Fibroblast of pulmonary artery (primary cell): ENCODE data around the gene ARHGAP10.
A peak's percentile ranks its signal among the peaks of the same experiment; 100 is the strongest.

ENCODE experiments used
- DNase-seq: peaks from one replicate; pipeline ENCODE4 v3.0.0-alpha.2; 2010; ENCODE audit warnings: low read depth
- H3K4me3 ChIP-seq: replicated peaks from 2 replicates; pipeline ENCODE4 v1.5.1; 2011; ENCODE audit warnings: low read depth, mild to moderate bottlenecking, control low read depth, low read length, moderate library complexity
- TF ChIP-seq, protein P1 (sequence below): IDR thresholded peaks from 2 replicates; pipeline ENCODE4 v1.5.1; 2011; ENCODE audit warnings: mild to moderate bottlenecking, control low read depth, low read length, inconsistent platforms; ENCODE audit errors: missing control alignments

ARHGAP10 gene

DNA sequence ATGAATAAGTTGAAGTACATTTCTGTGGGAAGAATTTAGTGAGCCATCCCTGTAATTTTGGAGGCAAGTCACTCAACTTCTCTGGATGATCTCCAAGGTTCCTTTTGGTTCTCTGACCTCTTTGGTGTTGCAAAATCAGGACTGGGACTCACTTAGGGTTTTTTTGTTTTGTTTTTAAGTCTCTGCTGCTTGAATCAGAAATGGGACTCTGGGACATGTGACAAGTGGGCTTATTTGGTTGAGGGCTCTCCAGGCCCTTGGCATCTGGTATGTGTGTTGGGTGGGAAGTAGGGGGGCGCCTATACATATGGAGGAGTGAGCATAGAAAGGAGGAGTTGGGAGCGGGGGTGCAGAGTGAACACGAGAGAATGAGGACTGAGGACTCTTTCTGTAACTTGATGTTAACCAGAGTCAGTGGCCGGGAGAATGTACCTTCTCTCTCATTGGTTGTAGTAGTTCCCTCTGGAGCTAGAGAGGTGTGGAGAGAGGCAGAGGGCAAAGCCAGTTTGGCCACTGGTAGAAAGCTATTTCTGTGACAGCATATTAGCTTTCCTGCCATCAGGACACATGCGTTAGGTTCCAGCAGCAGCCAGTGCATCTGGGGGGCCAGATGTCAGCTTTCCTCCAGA, 1.9 kb downstream of the ARHGAP10 start:
- DNase-seq, result peak; percentile 65
- TF ChIP-seq, protein P1, sequence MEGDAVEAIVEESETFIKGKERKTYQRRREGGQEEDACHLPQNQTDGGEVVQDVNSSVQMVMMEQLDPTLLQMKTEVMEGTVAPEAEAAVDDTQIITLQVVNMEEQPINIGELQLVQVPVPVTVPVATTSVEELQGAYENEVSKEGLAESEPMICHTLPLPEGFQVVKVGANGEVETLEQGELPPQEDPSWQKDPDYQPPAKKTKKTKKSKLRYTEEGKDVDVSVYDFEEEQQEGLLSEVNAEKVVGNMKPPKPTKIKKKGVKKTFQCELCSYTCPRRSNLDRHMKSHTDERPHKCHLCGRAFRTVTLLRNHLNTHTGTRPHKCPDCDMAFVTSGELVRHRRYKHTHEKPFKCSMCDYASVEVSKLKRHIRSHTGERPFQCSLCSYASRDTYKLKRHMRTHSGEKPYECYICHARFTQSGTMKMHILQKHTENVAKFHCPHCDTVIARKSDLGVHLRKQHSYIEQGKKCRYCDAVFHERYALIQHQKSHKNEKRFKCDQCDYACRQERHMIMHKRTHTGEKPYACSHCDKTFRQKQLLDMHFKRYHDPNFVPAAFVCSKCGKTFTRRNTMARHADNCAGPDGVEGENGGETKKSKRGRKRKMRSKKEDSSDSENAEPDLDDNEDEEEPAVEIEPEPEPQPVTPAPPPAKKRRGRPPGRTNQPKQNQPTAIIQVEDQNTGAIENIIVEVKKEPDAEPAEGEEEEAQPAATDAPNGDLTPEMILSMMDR, result no peak
- peak overlapping the region; percentile 67 for H3K4me3 ChIP-seq

DNA sequence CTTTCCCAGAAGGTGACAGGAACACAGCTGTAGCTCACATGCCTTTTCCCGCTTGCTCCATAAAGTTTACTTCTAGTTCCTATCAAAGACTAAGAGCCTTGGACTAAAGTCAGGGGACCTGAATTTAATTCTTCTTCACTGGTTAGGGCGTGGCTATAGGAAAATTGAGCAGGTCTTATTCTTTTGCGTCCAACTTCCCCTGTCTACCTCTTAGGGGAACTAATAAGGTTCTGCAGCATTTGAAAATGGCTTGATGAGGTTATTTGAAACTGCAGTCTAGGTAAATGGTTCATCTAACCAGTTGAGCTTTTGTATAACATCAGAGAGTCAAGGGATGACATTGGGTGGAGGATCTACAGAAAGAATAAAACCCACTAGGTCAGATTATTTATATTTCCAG, 2.6 kb downstream of the ARHGAP10 start:
- peak overlapping the region; percentile 67 for H3K4me3 ChIP-seq
- no peak for DNase-seq
- TF ChIP-seq, protein P1, result no peak

DNA sequence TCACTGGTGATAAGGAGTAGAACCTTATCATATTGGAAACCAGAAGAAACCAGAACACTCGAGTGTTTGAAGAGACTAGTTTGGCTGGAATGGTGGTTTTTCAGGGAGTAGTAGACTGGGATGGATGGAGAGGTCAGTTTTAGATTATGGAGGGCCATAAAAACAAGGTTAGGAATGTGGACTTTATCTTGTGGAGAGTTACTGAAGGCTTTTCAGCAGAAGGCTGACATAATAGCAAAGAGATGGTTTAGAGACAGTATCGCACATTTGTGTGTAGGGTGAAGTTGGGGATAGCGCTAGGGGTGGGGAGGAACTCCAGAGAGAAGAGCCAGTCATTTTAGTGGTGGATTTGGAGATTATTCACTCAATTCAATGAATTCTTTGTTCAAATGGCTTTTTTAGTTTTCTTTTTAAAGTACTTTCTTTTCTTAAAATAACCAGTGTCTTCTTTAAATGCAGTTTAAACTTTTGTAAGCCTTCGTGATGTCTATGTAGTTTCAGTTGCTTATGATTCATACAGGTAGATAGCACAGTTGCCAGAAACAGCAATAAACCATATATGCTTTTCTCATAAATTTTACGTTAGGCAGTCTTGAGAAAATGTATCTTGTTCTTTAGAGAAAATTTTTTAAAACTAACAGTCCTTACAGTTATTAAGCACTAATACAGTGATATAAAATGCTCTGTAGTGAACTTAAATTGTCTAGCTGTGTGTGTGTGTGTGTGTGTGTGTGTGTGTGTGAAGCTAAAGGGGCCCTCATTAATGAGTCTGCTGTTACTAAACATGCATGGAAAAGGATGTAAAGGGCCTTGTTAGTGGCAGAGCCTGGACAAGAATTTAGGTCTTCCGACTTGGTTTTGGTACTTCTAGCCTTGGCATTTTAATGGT, 3.8 kb downstream of the ARHGAP10 start:
- DNase-seq, result no peak
- TF ChIP-seq, protein P1, result no peak
- H3K4me3 ChIP-seq, result no peak overlapping the region

DNA sequence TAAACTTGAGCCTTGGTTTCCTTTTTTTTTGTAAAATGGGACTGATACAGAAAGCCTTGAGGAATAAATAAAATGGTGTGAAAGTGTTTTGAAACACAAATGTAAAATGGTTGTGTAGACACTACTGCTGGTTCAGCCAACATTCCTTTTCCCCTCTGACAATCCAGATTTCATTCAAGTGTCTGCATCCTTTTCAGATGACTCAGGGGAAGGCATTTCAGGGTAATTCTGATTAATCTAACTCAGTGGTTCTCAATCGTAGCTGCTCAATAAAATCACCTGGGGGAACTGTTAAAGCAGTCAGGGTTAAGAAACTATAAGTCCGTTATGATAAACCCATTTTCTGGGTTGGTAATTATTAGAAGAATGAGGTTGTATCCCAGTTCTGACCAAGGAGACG, 4.6 kb downstream of the ARHGAP10 start:
- no peak overlapping the region for H3K4me3 ChIP-seq
- peak; percentile 89 for DNase-seq
- TF ChIP-seq, protein P1, result no peak

DNA sequence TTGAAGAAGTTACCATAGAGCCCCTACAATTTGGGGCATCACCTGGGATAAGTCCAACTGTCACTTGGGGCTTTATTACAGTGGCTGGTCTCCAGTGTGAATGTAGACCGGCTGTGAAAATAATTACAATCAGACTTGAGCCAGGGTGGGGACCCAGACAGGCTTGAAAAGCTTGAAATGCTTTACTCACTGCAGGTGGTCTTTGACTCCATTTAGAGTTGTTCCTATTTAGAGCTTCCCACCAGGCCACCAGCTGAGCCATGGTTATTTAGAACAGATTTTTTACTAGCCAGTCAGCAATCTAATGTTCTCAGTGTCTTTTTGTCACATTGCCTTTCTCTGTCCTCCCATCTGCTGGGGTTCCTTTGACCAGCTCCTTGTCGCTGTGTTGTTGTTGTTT, 5.7 kb downstream of the ARHGAP10 start:
- no peak overlapping the region for H3K4me3 ChIP-seq
- TF ChIP-seq, protein P1, result no peak
- no peak for DNase-seq

DNA sequence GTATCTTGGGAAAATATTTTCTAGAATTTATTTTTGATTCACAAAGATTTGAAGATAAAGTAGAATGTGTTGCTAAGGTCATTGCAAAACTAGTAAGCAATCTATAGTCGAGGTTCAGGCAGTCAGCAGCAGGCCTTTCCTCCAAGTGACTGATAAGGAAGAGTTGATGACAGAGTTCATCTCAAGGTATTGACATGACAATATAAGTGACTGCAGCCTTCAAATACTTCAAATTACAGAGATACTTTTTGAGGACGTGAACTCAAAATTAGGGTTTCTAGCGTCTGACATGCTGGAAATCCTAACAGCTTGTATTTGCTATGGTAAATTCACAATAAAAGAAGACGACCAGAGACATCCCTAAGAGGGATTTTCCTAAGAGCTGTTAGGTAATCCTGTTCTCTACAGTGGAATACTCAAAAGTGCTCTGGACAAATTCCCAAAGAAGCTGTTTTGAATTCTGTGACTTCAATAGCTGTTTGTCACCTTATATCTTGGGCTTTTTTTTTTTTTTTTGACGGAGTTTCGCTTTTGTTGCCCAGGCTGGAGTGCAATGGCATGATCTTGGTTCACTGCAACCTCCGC, 7.4 kb downstream of the ARHGAP10 start:
- H3K4me3 ChIP-seq, result no peak overlapping the region
- no peak for DNase-seq
- TF ChIP-seq, protein P1, result no peak
